ENCODE results near the gene CCND2. TPM values are rescaled to one million over a fixed set of nuclear protein-coding genes. Genes with fewer than 3 reads are reported as not detected.

Gene CCND2
- total and polyA plus RNA-seq, 9 of the 15 experiments (the other 6 are each of a cell fraction or from before 2014, with no cell fraction given), result 13.6 to 99.3 (median 39.6) TPM

DNA sequence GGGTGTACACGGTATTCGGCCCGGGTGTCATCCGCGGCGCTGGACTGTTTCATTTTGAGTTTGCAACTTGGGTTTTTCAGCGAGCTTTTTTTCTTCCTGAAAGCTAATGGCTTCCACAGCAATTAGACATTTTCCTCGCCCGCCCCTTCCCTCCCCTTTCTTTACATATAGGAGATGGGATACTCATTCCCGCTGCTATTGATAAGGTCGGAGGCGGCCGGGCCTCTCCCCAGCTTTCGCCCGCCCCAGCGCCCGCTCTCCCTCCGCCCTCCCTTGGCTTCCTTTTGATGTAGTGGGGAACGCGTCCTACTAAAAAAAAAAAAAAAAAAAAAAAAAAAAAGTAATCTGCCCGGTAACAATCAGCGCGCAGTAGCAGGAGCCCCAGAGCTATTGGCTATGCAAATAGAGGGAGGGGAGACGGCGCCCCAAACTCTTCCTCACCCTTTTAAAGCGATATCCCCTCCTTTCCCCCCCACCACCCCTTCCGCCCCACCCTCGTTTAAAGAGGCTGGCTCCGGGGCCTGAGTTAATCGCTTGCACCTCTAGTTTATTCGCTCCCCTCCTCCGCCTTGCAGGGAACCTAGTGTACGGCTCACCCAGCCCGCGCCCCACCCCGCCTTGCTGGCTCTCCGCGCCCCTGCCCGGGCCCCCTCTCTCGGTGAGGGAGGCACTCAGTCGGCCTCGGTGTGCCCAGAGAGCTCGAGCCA lies 1.7 kb upstream of the CCND2 start (continued):
- TF ChIP-seq, protein P1, sequence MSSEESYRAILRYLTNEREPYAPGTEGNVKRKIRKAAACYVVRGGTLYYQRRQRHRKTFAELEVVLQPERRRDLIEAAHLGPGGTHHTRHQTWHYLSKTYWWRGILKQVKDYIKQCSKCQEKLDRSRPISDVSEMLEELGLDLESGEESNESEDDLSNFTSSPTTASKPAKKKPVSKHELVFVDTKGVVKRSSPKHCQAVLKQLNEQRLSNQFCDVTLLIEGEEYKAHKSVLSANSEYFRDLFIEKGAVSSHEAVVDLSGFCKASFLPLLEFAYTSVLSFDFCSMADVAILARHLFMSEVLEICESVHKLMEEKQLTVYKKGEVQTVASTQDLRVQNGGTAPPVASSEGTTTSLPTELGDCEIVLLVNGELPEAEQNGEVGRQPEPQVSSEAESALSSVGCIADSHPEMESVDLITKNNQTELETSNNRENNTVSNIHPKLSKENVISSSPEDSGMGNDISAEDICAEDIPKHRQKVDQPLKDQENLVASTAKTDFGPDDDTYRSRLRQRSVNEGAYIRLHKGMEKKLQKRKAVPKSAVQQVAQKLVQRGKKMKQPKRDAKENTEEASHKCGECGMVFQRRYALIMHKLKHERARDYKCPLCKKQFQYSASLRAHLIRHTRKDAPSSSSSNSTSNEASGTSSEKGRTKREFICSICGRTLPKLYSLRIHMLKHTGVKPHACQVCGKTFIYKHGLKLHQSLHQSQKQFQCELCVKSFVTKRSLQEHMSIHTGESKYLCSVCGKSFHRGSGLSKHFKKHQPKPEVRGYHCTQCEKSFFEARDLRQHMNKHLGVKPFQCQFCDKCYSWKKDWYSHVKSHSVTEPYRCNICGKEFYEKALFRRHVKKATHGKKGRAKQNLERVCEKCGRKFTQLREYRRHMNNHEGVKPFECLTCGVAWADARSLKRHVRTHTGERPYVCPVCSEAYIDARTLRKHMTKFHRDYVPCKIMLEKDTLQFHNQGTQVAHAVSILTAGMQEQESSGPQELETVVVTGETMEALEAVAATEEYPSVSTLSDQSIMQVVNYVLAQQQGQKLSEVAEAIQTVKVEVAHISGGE (CRISPR knock-in tag; IDR thresholded peaks at IDR 0.05), result peak in 1 of 3 experiments; percentile 20; a peak in 1 of 6 replicates
- no peak for TF ChIP-seq STAT5B (CRISPR knock-in tag; IDR thresholded peaks at IDR 0.05)
- TF ChIP-seq, protein P2, sequence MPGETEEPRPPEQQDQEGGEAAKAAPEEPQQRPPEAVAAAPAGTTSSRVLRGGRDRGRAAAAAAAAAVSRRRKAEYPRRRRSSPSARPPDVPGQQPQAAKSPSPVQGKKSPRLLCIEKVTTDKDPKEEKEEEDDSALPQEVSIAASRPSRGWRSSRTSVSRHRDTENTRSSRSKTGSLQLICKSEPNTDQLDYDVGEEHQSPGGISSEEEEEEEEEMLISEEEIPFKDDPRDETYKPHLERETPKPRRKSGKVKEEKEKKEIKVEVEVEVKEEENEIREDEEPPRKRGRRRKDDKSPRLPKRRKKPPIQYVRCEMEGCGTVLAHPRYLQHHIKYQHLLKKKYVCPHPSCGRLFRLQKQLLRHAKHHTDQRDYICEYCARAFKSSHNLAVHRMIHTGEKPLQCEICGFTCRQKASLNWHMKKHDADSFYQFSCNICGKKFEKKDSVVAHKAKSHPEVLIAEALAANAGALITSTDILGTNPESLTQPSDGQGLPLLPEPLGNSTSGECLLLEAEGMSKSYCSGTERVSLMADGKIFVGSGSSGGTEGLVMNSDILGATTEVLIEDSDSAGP (CRISPR knock-in tag; IDR thresholded peaks at IDR 0.05), result peak; percentile 63; the same call in 1 of the 2 replicates
- TF ChIP-seq, protein P3, sequence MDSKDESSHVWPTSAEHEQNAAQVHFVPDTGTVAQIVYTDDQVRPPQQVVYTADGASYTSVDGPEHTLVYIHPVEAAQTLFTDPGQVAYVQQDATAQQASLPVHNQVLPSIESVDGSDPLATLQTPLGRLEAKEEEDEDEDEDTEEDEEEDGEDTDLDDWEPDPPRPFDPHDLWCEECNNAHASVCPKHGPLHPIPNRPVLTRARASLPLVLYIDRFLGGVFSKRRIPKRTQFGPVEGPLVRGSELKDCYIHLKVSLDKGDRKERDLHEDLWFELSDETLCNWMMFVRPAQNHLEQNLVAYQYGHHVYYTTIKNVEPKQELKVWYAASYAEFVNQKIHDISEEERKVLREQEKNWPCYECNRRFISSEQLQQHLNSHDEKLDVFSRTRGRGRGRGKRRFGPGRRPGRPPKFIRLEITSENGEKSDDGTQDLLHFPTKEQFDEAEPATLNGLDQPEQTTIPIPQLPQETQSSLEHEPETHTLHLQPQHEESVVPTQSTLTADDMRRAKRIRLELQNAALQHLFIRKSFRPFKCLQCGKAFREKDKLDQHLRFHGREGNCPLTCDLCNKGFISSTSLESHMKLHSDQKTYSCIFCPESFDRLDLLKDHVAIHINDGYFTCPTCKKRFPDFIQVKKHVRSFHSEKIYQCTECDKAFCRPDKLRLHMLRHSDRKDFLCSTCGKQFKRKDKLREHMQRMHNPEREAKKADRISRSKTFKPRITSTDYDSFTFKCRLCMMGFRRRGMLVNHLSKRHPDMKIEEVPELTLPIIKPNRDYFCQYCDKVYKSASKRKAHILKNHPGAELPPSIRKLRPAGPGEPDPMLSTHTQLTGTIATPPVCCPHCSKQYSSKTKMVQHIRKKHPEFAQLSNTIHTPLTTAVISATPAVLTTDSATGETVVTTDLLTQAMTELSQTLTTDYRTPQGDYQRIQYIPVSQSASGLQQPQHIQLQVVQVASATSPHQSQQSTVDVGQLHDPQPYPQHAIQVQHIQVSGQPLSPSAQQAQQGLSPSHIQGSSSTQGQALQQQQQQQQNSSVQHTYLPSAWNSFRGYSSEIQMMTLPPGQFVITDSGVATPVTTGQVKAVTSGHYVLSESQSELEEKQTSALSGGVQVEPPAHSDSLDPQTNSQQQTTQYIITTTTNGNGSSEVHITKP (IDR thresholded peaks at IDR 0.05; ENCODE audit: partially characterized antibody), result peak; percentile 80
- TF ChIP-seq CREM (IDR thresholded peaks at IDR 0.05; ENCODE audit: low read depth), result peak; percentile 3; the same call in 1 of the 2 replicates
- TF ChIP-seq ZNF584 (CRISPR knock-in tag; IDR thresholded peaks at IDR 0.05; ENCODE audit: low read depth), result no peak
- TF ChIP-seq, protein P4, sequence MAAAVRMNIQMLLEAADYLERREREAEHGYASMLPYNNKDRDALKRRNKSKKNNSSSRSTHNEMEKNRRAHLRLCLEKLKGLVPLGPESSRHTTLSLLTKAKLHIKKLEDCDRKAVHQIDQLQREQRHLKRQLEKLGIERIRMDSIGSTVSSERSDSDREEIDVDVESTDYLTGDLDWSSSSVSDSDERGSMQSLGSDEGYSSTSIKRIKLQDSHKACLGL (CRISPR knock-in tag; IDR thresholded peaks at IDR 0.05; ENCODE audit: borderline replicate concordance, poor library complexity, severe bottlenecking), result no peak
- no peak for TF ChIP-seq PRMT5 (CRISPR knock-in tag; IDR thresholded peaks at IDR 0.05)
- peak in 2 of 3 experiments; percentile 17 to 37 for TF ChIP-seq YY1 (IDR thresholded peaks at IDR 0.05; ENCODE audit: borderline replicate concordance in 1 of 3, control insufficient read depth in 1 of 3, extremely low read depth in 1 of 3, insufficient read depth in 3 of 3, insufficient read length in 1 of 3, insufficient replicate concordance in 2 of 3, low read depth in 1 of 3, low read length in 2 of 3)
- TF ChIP-seq, protein P5, sequence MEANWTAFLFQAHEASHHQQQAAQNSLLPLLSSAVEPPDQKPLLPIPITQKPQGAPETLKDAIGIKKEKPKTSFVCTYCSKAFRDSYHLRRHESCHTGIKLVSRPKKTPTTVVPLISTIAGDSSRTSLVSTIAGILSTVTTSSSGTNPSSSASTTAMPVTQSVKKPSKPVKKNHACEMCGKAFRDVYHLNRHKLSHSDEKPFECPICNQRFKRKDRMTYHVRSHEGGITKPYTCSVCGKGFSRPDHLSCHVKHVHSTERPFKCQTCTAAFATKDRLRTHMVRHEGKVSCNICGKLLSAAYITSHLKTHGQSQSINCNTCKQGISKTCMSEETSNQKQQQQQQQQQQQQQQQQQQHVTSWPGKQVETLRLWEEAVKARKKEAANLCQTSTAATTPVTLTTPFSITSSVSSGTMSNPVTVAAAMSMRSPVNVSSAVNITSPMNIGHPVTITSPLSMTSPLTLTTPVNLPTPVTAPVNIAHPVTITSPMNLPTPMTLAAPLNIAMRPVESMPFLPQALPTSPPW (CRISPR knock-in tag; IDR thresholded peaks at IDR 0.05), result peak; percentile 52
- no peak for TF ChIP-seq PCBP2 (IDR thresholded peaks at IDR 0.05; ENCODE audit: low read depth, low read length, poor library complexity, severe bottlenecking)
- TF ChIP-seq THRAP3 (IDR thresholded peaks at IDR 0.05; ENCODE audit: borderline replicate concordance), result no peak
- peak; percentile 4; the same call in 1 of the 2 replicates for TF ChIP-seq XRCC5 (IDR thresholded peaks at IDR 0.05; ENCODE audit: low read depth, low read length)

Measured in K562 (cell line).